ENCODE measurements around the gene SOBP.

DNA sequence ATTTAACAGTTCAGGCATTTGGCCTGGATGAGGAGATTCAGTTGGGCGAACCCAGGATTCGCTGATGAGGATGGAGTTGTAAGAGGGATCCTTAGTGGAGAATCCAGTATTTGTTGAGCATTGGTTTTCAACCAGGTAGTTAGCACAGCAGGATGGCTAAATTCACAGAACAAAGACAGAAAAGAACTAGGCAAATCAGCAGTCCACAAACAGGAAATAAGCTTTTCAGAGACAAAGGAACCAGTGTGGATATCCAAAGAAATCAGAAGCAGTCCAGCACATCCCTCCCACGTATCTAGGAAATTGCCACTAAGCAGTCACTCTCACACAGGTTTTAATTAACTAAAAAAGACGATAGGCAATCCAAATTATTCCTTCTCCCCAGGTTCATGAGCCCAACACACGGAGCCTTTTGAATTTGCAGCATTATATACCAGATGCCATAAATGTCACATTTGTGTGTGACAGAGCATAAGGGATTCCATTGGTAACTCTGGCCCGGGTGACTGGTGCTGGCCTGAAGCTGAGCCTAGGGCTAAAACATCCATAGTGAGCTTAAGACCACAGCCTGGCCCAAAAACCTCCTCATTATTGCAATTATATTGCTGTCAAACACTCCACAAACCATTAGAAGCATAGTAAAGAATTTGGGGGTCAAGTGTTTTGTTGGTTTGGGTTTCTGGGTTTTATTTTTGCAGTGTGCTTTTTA is 131.5 kb downstream of the SOBP start:
- TF ChIP-seq POLR2AphosphoS5 (IDR thresholded peaks at IDR 0.05) = no peak
- TF ChIP-seq, protein P1, sequence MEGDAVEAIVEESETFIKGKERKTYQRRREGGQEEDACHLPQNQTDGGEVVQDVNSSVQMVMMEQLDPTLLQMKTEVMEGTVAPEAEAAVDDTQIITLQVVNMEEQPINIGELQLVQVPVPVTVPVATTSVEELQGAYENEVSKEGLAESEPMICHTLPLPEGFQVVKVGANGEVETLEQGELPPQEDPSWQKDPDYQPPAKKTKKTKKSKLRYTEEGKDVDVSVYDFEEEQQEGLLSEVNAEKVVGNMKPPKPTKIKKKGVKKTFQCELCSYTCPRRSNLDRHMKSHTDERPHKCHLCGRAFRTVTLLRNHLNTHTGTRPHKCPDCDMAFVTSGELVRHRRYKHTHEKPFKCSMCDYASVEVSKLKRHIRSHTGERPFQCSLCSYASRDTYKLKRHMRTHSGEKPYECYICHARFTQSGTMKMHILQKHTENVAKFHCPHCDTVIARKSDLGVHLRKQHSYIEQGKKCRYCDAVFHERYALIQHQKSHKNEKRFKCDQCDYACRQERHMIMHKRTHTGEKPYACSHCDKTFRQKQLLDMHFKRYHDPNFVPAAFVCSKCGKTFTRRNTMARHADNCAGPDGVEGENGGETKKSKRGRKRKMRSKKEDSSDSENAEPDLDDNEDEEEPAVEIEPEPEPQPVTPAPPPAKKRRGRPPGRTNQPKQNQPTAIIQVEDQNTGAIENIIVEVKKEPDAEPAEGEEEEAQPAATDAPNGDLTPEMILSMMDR (IDR thresholded peaks at IDR 0.05) = no peak
- no peak for TF ChIP-seq POLR2A (IDR thresholded peaks at IDR 0.05)
- no peak for TF ChIP-seq EP300 (IDR thresholded peaks at IDR 0.05)
